ENCODE measurements around the gene EFHC1.

EFHC1 gene

GRCh38 chr6:52545406-52546119 lies 125.4 kb downstream of the EFHC1 start:
- no peak overlapping the region; the same call in 1 of the 2 replicates for H3K4me3 ChIP-seq (ENCODE audit: low read length)
- TF ChIP-seq ZNF274 (IDR thresholded peaks at IDR 0.05; ENCODE audit: low read depth, low read length), result no peak

GRCh38 chr6:52546192-52546591 lies 126.0 kb downstream of the EFHC1 start:
- no peak overlapping the region; the same call in 1 of the 2 replicates for H3K4me3 ChIP-seq (ENCODE audit: low read length)
- no peak for TF ChIP-seq ZNF274 (IDR thresholded peaks at IDR 0.05; ENCODE audit: low read depth, low read length)

- no peak overlapping the region; the same call in 1 of the 2 replicates for H3K4me3 ChIP-seq (ENCODE audit: low read length)
- no peak for TF ChIP-seq ZNF274 (IDR thresholded peaks at IDR 0.05; ENCODE audit: low read depth, low read length)
Measured at GRCh38 chr6:52546678-52547077, 126.5 kb downstream of the EFHC1 start.

- no peak overlapping the region for H3K4me3 ChIP-seq (ENCODE audit: low read length)
- TF ChIP-seq ZNF274 (IDR thresholded peaks at IDR 0.05; ENCODE audit: low read depth, low read length), result no peak
Measured at GRCh38 chr6:52547647-52548352, 127.7 kb downstream of the EFHC1 start.

- H3K4me3 ChIP-seq (ENCODE audit: low read length), result no peak overlapping the region
- TF ChIP-seq ZNF274 (IDR thresholded peaks at IDR 0.05; ENCODE audit: low read depth, low read length), result no peak
Measured at GRCh38 chr6:52548353-52548713, 128.2 kb downstream of the EFHC1 start.

- no peak for TF ChIP-seq ZNF274 (IDR thresholded peaks at IDR 0.05; ENCODE audit: low read depth, low read length)
- H3K4me3 ChIP-seq (ENCODE audit: low read length), result no peak overlapping the region
Measured at GRCh38 chr6:52548999-52549398, 128.9 kb downstream of the EFHC1 start.

- no peak for TF ChIP-seq ZNF274 (IDR thresholded peaks at IDR 0.05; ENCODE audit: low read depth, low read length)
Measured at GRCh38 chr6:52549428-52549827, 129.3 kb downstream of the EFHC1 start.

GRCh38 chr6:52550014-52550575 lies 130.0 kb downstream of the EFHC1 start:
- H3K4me3 ChIP-seq (ENCODE audit: low read length), result no peak overlapping the region
- no peak for TF ChIP-seq ZNF274 (IDR thresholded peaks at IDR 0.05; ENCODE audit: low read depth, low read length)

More at GRCh38 chr6:52549428-52549827, 129.3 kb downstream of the EFHC1 start:
- H3K4me3 ChIP-seq (ENCODE audit: low read length), result no peak overlapping the region

GRCh38 chr6:52550870-52551269 lies 130.7 kb downstream of the EFHC1 start:
- TF ChIP-seq ZNF274 (IDR thresholded peaks at IDR 0.05; ENCODE audit: low read depth, low read length), result no peak
- no peak overlapping the region for H3K4me3 ChIP-seq (ENCODE audit: low read length)

GRCh38 chr6:52551483-52552277 lies 131.5 kb downstream of the EFHC1 start:
- no peak overlapping the region for H3K4me3 ChIP-seq (ENCODE audit: low read length)
- TF ChIP-seq ZNF274 (IDR thresholded peaks at IDR 0.05; ENCODE audit: low read depth, low read length), result no peak

- no peak overlapping the region for H3K4me3 ChIP-seq (ENCODE audit: low read length)
- no peak for TF ChIP-seq ZNF274 (IDR thresholded peaks at IDR 0.05; ENCODE audit: low read depth, low read length)
Measured at GRCh38 chr6:52552278-52552643, 132.1 kb downstream of the EFHC1 start.

GRCh38 chr6:52553158-52553557 lies 133.0 kb downstream of the EFHC1 start:
- no peak overlapping the region for H3K4me3 ChIP-seq (ENCODE audit: low read length)
- no peak for TF ChIP-seq ZNF274 (IDR thresholded peaks at IDR 0.05; ENCODE audit: low read depth, low read length)

GRCh38 chr6:52553719-52554118 lies 133.6 kb downstream of the EFHC1 start:
- no peak overlapping the region for H3K4me3 ChIP-seq (ENCODE audit: low read length)
- TF ChIP-seq ZNF274 (IDR thresholded peaks at IDR 0.05; ENCODE audit: low read depth, low read length), result no peak

GRCh38 chr6:52554684-52555280 lies 134.6 kb downstream of the EFHC1 start:
- TF ChIP-seq ZNF274 (IDR thresholded peaks at IDR 0.05; ENCODE audit: low read depth, low read length), result no peak
- H3K4me3 ChIP-seq (ENCODE audit: low read length), result no peak overlapping the region
